NCI-H82 (cell line): ENCODE data around the gene BSCL2.
"Not testable (repeated sequence)": the region's sequence is repeated elsewhere in the genome, so short reads cannot be mapped to it uniquely, and the experiment has no call there.

ENCODE experiments used
- DNase-seq: peaks from one replicate; lab custom pipeline; 2025; lab: John Stamatoyannopoulos, UW

BSCL2 gene

GRCh38 chr11:62707277-62707861, at the start of gene BSCL2, which contains the start of gene GNG3:
BSCL2 (minus strand) TSS chr11:62707424; CDS start chr11:62707195, 229 bp downstream.
GNG3 (plus strand) TSS chr11:62707676; CDS start chr11:62708296, 620 bp downstream.
- peak; percentile 73 for DNase-seq

- no peak for DNase-seq
These were observed 47.9 kb upstream of the BSCL2 start for GRCh38 chr11:62755086-62755615.

GRCh38 chr11:62753736-62754603, 46.7 kb upstream of the BSCL2 start, which contains the start of gene ZBTB3:
ZBTB3 (minus strand) TSS chr11:62754160; CDS start chr11:62753664, 496 bp downstream.
- peak; percentile 99 for DNase-seq

- DNase-seq, result no peak
These were observed 45.9 kb upstream of the BSCL2 start for GRCh38 chr11:62752994-62753735.

GRCh38 chr11:62752177-62752785, 45.1 kb upstream of the BSCL2 start:
- DNase-seq, result no peak

GRCh38 chr11:62749931-62750330, 42.7 kb upstream of the BSCL2 start:
- DNase-seq, result not testable (repeated sequence)

- no peak for DNase-seq
These were observed 40.4 kb upstream of the BSCL2 start for GRCh38 chr11:62747475-62748160.

GRCh38 chr11:62737196-62737595, 30.0 kb upstream of the BSCL2 start:
- DNase-seq, result no peak

GRCh38 chr11:62732830-62733229, 25.6 kb upstream of the BSCL2 start:
- peak; percentile 26 for DNase-seq

- not testable (repeated sequence) for DNase-seq
These were observed 22.9 kb upstream of the BSCL2 start for GRCh38 chr11:62730076-62730475.

GRCh38 chr11:62728171-62728988, 21.2 kb upstream of the BSCL2 start, which contains the start of gene TTC9C:
TTC9C (plus strand) TSS chr11:62728486; CDS start chr11:62728849, 363 bp downstream.
- peak; percentile 88 for DNase-seq

- peak; percentile 98 for DNase-seq
These were observed 20.6 kb upstream of the BSCL2 start for GRCh38 chr11:62727872-62728170.

GRCh38 chr11:62727165-62727871, 20.1 kb upstream of the BSCL2 start, which contains the start of gene HNRNPUL2:
HNRNPUL2 (minus strand) TSS chr11:62727457; CDS start chr11:62727156, 301 bp downstream.
- DNase-seq, result peak; percentile 98

GRCh38 chr11:62726915-62727164, 19.6 kb upstream of the BSCL2 start:
- no peak for DNase-seq

GRCh38 chr11:62726156-62726914, 19.1 kb upstream of the BSCL2 start:
- DNase-seq, result no peak

GRCh38 chr11:62725646-62726045, 18.4 kb upstream of the BSCL2 start:
- no peak for DNase-seq

- DNase-seq, result no peak
These were observed 16.9 kb upstream of the BSCL2 start for GRCh38 chr11:62724171-62724570.

GRCh38 chr11:62721994-62722393, 14.8 kb upstream of the BSCL2 start:
- no peak for DNase-seq
